Nephron (organoid): ENCODE data around the gene TARBP2.

ENCODE experiments used
- H3K27ac Mint-ChIP-seq, 3 experiments: 2 replicates each; pipeline ENCODE4 v1.8.0; 2020; ENCODE audit warnings: mixed read lengths in 3 of 3, mild to moderate bottlenecking in 2 of 3, moderate library complexity in 1 of 3
- H3K27me3 Mint-ChIP-seq: 2 replicates; pipeline ENCODE4 v1.8.0; 2021; ENCODE audit warnings: low read depth, mild to moderate bottlenecking, moderate library complexity, mixed read lengths
- H3K36me3 Mint-ChIP-seq: 2 replicates; pipeline ENCODE4 v1.8.0; 2020; ENCODE audit warnings: low read depth, mixed read lengths
- H3K4me1 Mint-ChIP-seq: 2 replicates; pipeline ENCODE4 v1.8.0; 2020; ENCODE audit warnings: mixed read lengths
- H3K4me3 Mint-ChIP-seq, 3 experiments: 2 replicates each; pipeline ENCODE4 v1.8.0; 2020; ENCODE audit warnings: mild to moderate bottlenecking in 3 of 3, mixed read lengths in 3 of 3, moderate library complexity in 2 of 3
- H3K9me3 Mint-ChIP-seq: 2 replicates; pipeline ENCODE4 v1.8.0; 2020; ENCODE audit warnings: mixed read lengths
- TF ChIP-seq, protein P1 (sequence below), 3 experiments: fragments of 200-600 bp; sonication (generic); IDR thresholded peaks; one replicate each; pipeline ENCODE4 v1.5.0; 2021; ENCODE audit warnings: antibody characterized with exemption in 3 of 3; ENCODE audit not compliant: unreplicated experiment in 3 of 3

The TARBP2 gene

GRCh38 chr12:53510181-53510812 lies 9.2 kb downstream of the TARBP2 start:
- H3K36me3 Mint-ChIP-seq, result peaks cover 42% of the 10 kb centered on the region
- no peak overlapping the region for H3K27ac Mint-ChIP-seq
- TF ChIP-seq, protein P1, sequence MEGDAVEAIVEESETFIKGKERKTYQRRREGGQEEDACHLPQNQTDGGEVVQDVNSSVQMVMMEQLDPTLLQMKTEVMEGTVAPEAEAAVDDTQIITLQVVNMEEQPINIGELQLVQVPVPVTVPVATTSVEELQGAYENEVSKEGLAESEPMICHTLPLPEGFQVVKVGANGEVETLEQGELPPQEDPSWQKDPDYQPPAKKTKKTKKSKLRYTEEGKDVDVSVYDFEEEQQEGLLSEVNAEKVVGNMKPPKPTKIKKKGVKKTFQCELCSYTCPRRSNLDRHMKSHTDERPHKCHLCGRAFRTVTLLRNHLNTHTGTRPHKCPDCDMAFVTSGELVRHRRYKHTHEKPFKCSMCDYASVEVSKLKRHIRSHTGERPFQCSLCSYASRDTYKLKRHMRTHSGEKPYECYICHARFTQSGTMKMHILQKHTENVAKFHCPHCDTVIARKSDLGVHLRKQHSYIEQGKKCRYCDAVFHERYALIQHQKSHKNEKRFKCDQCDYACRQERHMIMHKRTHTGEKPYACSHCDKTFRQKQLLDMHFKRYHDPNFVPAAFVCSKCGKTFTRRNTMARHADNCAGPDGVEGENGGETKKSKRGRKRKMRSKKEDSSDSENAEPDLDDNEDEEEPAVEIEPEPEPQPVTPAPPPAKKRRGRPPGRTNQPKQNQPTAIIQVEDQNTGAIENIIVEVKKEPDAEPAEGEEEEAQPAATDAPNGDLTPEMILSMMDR (IDR thresholded peaks at IDR 0.05; ENCODE audit: unreplicated experiment in 3 of 3), result no peak

DNA sequence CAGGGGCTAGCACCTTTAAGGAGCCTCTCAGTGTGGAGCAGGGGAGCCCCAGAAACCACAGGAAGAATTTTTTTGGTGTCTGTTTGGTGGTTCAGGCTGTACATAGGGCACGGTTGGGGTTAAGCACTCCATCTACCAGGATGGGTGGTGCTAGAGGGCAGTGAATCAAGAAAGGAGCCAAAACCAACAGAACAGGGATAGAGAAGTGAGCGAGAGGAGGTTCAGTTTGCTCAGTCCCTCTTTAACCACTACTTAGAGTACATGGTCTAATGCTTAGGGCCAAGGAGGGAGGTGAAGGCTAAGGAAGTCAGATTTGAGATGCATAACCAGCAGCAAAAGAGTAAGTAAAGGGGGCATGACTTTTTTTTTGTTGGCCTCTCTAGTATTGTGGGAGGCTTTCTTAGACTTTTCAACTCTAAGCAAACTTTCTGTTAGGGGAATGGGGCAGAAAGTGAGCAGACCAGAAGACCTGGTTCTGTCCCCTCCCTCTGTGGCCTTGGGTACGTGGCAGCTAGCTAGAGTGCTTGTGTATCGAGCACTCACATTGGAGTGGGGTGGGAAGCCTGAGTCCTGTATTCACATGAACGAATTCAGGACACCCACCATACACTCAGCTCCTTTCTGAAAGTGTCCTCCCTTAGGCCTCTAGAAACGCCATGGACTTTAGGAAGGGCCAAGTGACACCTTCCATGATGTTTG lies 12.8 kb downstream of the TARBP2 start:
- no peak overlapping the region for H3K4me3 Mint-ChIP-seq
- no peaks in the 10 kb centered on the region for H3K4me1 Mint-ChIP-seq
- H3K9me3 Mint-ChIP-seq, result no peaks in the 10 kb centered on the region
- no peaks in the 10 kb centered on the region for H3K27me3 Mint-ChIP-seq
- no peak overlapping the region for H3K27ac Mint-ChIP-seq
- H3K36me3 Mint-ChIP-seq, result peaks cover 45% of the 10 kb centered on the region
- TF ChIP-seq, protein P1 (IDR thresholded peaks at IDR 0.05; ENCODE audit: unreplicated experiment in 3 of 3), result no peak

More at GRCh38 chr12:53510181-53510812, 9.2 kb downstream of the TARBP2 start:
- Mint-ChIP-seq H3K27me3 (no peaks in the 10 kb centered on the region), H3K4me3 (no peak overlapping the region), H3K9me3 (no peaks in the 10 kb centered on the region), H3K4me1 (peaks cover 6% of the 10 kb centered on the region)

DNA sequence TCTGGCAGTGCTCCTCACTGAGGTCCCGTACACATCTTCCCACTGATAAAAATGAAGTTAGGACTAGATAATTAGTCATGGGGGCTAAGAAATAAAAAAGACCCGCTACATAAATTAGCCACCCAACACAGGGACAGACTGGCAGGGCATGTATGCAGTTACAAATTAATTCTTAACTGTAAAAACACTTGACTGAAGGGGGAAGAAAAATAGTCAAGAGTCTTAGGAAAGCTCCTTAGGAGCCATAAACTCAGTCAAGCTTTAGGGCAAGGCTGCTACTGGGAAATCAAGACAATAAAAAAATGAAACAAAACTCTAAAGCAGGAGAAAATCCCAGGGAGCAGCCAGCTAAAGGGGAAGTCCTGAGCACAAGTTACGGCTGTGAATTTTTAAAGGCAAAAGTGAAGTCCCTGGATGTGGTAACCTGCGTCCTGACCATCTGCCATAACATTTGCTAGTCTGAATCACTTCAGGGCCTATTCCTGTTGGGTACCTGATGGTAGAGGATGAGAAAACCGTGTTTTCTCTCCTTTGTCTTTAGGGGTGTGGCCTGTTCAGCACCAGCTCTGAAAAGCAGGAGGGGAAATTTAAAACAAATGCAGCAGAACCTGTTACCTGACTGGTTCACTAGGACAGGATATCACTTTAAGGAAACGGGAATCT lies 13.7 kb downstream of the TARBP2 start:
- Mint-ChIP-seq H3K27ac (peak overlapping the region in 1 of 3 experiments; percentile 1), H3K9me3 (no peaks in the 10 kb centered on the region), H3K4me3 (no peak overlapping the region), H3K27me3 (no peaks in the 10 kb centered on the region), H3K4me1 (no peaks in the 10 kb centered on the region), H3K36me3 (peaks cover 50% of the 10 kb centered on the region)
- TF ChIP-seq, protein P1 (IDR thresholded peaks at IDR 0.05; ENCODE audit: unreplicated experiment in 3 of 3), result no peak

DNA sequence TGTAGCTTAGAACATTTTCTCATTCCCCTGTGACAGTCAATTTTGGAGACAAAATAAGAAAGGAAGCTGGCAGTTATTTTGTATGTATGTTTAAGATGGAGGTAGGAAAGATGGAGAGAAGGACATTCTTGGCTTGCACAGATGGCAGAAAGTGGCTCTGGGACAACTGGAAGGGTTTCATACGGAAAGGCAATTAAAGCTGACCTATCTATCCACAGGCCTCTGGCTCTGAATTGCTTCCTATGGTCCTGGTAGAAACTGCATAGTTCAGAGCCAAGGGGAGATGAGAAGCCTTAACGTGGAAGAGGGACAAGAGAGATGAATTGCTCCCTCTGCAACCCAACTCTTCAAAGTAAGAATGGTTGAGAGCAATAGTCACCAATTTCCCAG lies 14.2 kb downstream of the TARBP2 start:
- Mint-ChIP-seq H3K4me3 (no peak overlapping the region), H3K9me3 (no peaks in the 10 kb centered on the region), H3K36me3 (peaks cover 55% of the 10 kb centered on the region), H3K27ac (peak overlapping the region in 1 of 3 experiments; percentile 1), H3K27me3 (no peaks in the 10 kb centered on the region), H3K4me1 (no peaks in the 10 kb centered on the region)
- TF ChIP-seq, protein P1 (IDR thresholded peaks at IDR 0.05; ENCODE audit: unreplicated experiment in 3 of 3), result no peak

- H3K4me1 Mint-ChIP-seq, result no peaks in the 10 kb centered on the region
- peaks cover 62% of the 10 kb centered on the region for H3K36me3 Mint-ChIP-seq
- H3K27me3 Mint-ChIP-seq, result no peaks in the 10 kb centered on the region
- no peak overlapping the region for H3K27ac Mint-ChIP-seq
- TF ChIP-seq, protein P1 (IDR thresholded peaks at IDR 0.05; ENCODE audit: unreplicated experiment in 3 of 3), result no peak
- no peaks in the 10 kb centered on the region for H3K9me3 Mint-ChIP-seq
- H3K4me3 Mint-ChIP-seq, result no peak overlapping the region
These were observed 15.8 kb downstream of the TARBP2 start for GRCh38 chr12:53516758-53517455.
